HL-60 (cell line): ENCODE data around the gene MAJIN.

Experiments
- DNase-seq, 2 experiments: peaks; one replicate each; pipeline ENCODE4 v3.0.0-alpha.2; 2010 to 2020; ENCODE audit warnings: low read depth in 1 of 2, low spot score in 1 of 2
- H3K27ac ChIP-seq: fragments of 250-450 bp; sonication (Bioruptor Pico); replicated peaks from 2 replicates; pipeline ENCODE4 v1.5.1; 2020; ENCODE audit warnings: mild to moderate bottlenecking, moderate library complexity
- H3K27me3 ChIP-seq: fragments of 250-450 bp; sonication (Bioruptor Pico); 2 replicates; pipeline ENCODE4 v1.5.1; 2021; ENCODE audit warnings: mild to moderate bottlenecking, moderate library complexity; ENCODE audit not compliant: insufficient read depth, poor library complexity, severe bottlenecking
- H3K4me3 ChIP-seq: replicated peaks from 2 replicates; pipeline ENCODE4 v1.5.1; 2011; ENCODE audit warnings: mild to moderate bottlenecking, control low read depth, low read length; ENCODE audit not compliant: insufficient read depth
- CTCF ChIP-seq: IDR thresholded peaks from one replicate; pipeline ENCODE4 v1.5.1; 2011; ENCODE audit warnings: low read length, control low read depth, inconsistent platforms; ENCODE audit not compliant: insufficient read depth
- GABPA ChIP-seq: IDR thresholded peaks from 2 replicates; pipeline ENCODE4 v1.6.1; 2012; ENCODE audit warnings: low read depth
- POLR2AphosphoS5 ChIP-seq: IDR thresholded peaks from 2 replicates; pipeline ENCODE4 v1.6.1; 2012; ENCODE audit warnings: low read depth
- SPI1 ChIP-seq: IDR thresholded peaks from 2 replicates; pipeline ENCODE4 v1.6.1; 2012; ENCODE audit warnings: low read depth, mild to moderate bottlenecking, borderline replicate concordance
- TF ChIP-seq, protein P1 (sequence below): IDR thresholded peaks from 2 replicates; pipeline ENCODE4 v1.6.1; 2012; ENCODE audit warnings: low read depth; ENCODE audit not compliant: insufficient replicate concordance

Gene MAJIN

DNA sequence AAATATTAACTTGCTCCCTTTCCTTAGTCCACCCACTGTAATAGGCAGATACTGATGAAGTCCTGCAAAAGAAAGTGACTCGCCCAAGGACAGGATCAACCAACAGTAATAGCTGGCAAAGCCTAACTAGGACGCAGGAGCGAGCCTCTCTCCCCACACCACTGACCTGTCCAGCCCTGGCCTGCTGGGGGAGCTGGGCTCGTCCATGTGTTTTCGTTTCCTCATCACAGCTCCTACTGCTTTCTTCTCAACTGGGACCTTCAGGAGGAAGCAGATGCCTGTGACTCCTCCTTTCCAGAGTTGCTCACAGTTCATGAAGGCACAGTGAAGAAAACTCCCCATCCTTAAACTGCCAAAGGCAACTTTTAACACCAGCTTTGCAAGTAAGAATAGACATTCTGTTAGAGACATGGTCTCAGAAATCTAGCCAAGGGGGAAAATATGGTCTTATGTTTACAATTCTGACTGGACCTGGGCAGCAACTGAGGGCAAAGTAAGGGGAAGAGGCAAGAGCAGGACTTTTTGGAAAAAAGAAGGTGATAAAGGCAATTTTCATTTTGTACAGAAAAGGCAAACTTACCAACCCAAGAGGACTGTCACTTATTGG lies 24.6 kb downstream of the MAJIN start:
- H3K27me3 ChIP-seq: peaks cover 9% of the 10 kb centered on the region
- no peak overlapping the region for H3K4me3 ChIP-seq
- no peak for TF ChIP-seq CTCF
- no peak for TF ChIP-seq SPI1
- TF ChIP-seq, protein P1, sequence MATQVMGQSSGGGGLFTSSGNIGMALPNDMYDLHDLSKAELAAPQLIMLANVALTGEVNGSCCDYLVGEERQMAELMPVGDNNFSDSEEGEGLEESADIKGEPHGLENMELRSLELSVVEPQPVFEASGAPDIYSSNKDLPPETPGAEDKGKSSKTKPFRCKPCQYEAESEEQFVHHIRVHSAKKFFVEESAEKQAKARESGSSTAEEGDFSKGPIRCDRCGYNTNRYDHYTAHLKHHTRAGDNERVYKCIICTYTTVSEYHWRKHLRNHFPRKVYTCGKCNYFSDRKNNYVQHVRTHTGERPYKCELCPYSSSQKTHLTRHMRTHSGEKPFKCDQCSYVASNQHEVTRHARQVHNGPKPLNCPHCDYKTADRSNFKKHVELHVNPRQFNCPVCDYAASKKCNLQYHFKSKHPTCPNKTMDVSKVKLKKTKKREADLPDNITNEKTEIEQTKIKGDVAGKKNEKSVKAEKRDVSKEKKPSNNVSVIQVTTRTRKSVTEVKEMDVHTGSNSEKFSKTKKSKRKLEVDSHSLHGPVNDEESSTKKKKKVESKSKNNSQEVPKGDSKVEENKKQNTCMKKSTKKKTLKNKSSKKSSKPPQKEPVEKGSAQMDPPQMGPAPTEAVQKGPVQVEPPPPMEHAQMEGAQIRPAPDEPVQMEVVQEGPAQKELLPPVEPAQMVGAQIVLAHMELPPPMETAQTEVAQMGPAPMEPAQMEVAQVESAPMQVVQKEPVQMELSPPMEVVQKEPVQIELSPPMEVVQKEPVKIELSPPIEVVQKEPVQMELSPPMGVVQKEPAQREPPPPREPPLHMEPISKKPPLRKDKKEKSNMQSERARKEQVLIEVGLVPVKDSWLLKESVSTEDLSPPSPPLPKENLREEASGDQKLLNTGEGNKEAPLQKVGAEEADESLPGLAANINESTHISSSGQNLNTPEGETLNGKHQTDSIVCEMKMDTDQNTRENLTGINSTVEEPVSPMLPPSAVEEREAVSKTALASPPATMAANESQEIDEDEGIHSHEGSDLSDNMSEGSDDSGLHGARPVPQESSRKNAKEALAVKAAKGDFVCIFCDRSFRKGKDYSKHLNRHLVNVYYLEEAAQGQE: no peak
- TF ChIP-seq POLR2AphosphoS5: no peak
- TF ChIP-seq GABPA: no peak
- DNase-seq: no peak
- H3K27ac ChIP-seq: no peak overlapping the region

DNA sequence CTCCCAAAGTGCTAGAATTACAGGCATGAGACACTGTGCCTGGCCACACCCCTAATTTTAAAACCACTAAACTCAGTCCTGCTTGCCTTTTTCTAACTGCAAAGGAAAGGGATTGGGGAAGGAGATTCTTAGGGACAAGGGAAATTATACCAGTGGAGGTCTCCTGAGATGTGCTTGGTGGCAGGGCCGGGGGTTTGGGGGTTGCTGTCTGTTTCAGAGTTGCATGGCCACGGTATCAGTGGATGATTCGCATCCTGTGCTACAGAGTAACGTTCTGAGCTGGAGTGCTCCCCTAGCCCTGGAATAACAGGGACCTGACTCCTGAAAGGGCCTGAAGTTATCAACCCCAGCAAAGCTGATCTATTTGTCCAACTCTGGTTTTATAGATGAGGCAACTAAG lies 35.4 kb downstream of the MAJIN start:
- TF ChIP-seq, protein P1: no peak
- TF ChIP-seq CTCF: no peak
- TF ChIP-seq GABPA: no peak
- TF ChIP-seq SPI1: no peak
- TF ChIP-seq POLR2AphosphoS5: no peak
- DNase-seq: no peak
- no peak overlapping the region for H3K4me3 ChIP-seq

DNA sequence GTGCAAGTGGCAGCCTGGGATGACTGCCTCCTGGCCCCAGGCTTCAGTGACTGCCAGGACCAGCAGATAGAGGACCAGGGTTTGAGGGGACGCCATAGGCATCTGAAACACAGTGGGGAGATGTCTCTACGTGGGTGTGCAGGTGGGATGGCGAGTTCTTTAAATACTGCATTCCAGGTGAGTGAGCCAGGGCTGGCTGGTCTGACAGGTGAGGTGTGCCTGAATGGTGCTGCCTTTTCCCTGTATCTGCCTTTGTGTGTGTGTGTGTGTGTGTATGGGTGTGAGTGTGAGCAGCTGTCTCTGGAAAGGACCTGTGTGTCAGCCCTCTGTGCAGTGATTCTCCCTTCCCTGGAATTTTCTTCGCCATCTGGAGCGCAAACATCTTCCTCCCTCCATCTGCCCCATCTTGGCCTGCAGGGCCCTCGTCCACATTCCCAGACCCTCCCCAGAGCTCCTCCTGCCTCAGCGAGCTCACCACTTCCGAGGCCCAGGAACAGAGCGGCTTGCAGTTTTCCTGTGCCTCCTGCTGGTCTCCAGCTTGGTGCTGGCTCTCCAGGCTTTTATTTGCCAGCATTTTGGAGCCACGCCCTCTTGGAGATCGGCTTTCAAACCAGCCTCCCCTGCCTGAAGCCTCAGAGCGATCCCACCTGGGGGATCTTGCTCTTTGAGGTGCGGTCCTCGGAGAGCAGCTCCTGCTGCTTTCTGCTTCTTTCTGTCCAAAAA lies 36.4 kb downstream of the MAJIN start, which contains the start of gene GPHA2:
TSS of gene GPHA2 (minus strand) at position 535 of the 723 bp plus-strand sequence. CDS start at position 102, 433 bp downstream.
- H3K4me3 ChIP-seq: no peak within 1 kb of the TSS
- DNase-seq: no peak
- no peaks in the 10 kb centered on the region for H3K27me3 ChIP-seq
- H3K27ac ChIP-seq: no peak within 1 kb of the TSS
- TF ChIP-seq POLR2AphosphoS5 (no peak), SPI1 (no peak), CTCF (no peak), GABPA (no peak)
- TF ChIP-seq, protein P1: no peak

More for the DNA sequence above, 35.4 kb downstream of the MAJIN start:
- Histone ChIP-seq H3K27ac (no peak overlapping the region), H3K27me3 (no peaks in the 10 kb centered on the region)
